Activated CD4-positive, alpha-beta T cell treated with anti-CD3 and anti-CD28 coated beads, Interleukin-2, amount 10 ng/mL, durations not matched to agents 24 days and 14 days (primary cell): ENCODE results near the gene KRTAP10-11. TPM values are rescaled to one million over a fixed set of nuclear protein-coding genes. Genes with fewer than 3 reads are reported as not detected.
"Not testable (repeated sequence)": the region's sequence is repeated elsewhere in the genome, so short reads cannot be mapped to it uniquely, and the experiment has no call there.

Experiments used
- DNase-seq: peaks from one replicate; pipeline ENCODE4 v3.0.0; 2022
- H3K27ac Mint-ChIP-seq: one replicate; pipeline ENCODE4 v1.8.0; 2022; ENCODE audit warnings: mild to moderate bottlenecking, mixed read lengths
- H3K27me3 Mint-ChIP-seq: one replicate; pipeline ENCODE4 v1.8.0; 2022; ENCODE audit warnings: mixed read lengths
- H3K36me3 Mint-ChIP-seq: one replicate; pipeline ENCODE4 v1.8.0; 2022; ENCODE audit warnings: low read depth, mild to moderate bottlenecking, mixed read lengths
- H3K4me1 Mint-ChIP-seq: one replicate; pipeline ENCODE4 v1.8.0; 2021; ENCODE audit warnings: mixed read lengths
- H3K4me3 Mint-ChIP-seq: one replicate; pipeline ENCODE4 v1.8.0; 2022; ENCODE audit warnings: mild to moderate bottlenecking, moderate library complexity, mixed read lengths
- H3K9me3 Mint-ChIP-seq: one replicate; pipeline ENCODE4 v1.8.0; 2021; ENCODE audit warnings: mixed read lengths
- intact Hi-C: fragments of 100-400 bp; cut with micrococcal nuclease; formaldehyde crosslinking; loops from one replicate; pipeline ENCODE4 v1.15.1; 2023
- total RNA-seq: library from RNA; stranded (reverse); gene quantifications from 2 replicates; pipeline ENCODE4 v1.2.3, GENCODE V29; 2022

KRTAP10-11 gene
- total RNA-seq, 1 donor from 2014 or later, result not detected

DNA sequence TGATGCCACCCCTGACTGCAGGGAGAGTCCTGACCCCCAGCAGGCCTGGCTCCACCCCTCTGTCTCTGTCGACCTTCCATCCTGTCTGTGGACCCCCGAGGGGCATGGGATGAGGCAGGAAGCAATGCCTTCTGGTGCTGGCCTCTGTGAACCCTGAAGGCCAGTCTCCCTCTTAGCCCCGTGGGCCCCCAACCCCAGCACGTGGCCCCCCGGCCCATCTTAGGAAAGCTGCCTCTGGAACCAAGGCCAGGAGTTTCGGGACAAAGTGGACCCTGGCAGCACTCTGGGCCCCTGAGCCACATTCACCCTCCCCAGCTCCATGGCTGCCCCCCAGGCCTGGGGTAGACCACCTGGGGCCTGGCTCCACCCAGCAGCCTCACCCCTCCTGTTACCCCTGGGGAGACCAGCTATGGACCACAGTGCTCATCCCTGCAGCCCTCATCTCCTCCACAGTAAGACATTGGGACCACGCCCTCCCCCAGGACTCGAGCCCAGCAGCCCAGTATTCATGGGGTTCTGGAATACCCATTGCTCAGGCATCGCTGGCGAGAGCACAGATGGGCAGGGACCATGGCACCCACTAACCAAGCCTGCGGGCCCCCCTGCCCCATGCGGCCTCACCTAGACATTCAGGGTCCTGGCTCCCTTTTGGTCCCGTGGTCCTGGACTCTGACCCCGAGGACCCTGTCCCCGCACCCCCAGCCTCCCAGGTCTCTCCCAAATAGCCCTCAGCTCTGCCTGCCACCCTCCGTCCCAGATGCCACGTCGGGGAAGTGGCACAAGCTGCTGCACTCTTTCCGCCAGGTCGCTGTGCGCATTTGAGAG, 7.5 kb upstream of the KRTAP10-11 start:
- H3K4me3 Mint-ChIP-seq, H3K4me1 Mint-ChIP-seq, H3K36me3 Mint-ChIP-seq, H3K27ac Mint-ChIP-seq, intact Hi-C loops, DNase-seq: not testable (repeated sequence)
- peaks cover 10% of the 10 kb centered on the region for H3K27me3 Mint-ChIP-seq
- H3K9me3 Mint-ChIP-seq, result peaks cover 34% of the 10 kb centered on the region

DNA sequence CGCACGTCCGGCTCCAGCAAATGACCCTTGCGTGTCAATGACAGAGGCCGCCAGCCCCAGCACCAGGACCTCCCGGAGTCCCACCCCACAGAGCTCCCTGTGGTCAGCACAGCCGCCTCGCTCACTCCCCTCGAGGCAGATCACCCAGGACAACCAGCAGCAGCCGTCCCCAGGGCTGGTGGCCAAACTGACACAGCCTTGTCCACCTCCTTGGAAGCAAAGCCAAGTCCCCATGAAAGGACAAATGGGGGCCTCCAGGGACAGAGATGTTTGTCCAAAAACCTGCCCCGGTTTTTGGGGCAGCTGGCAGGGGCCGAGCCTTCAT, 6.9 kb upstream of the KRTAP10-11 start:
- no peak overlapping the region for H3K27ac Mint-ChIP-seq
- peaks cover 9% of the 10 kb centered on the region for H3K27me3 Mint-ChIP-seq
- no peak overlapping the region for H3K4me3 Mint-ChIP-seq
- no peaks in the 10 kb centered on the region for H3K4me1 Mint-ChIP-seq
- H3K36me3 Mint-ChIP-seq, result peaks cover 2% of the 10 kb centered on the region
- intact Hi-C loops, result no loop called here
- peaks cover 28% of the 10 kb centered on the region for H3K9me3 Mint-ChIP-seq
- peak; percentile 48 for DNase-seq

DNA sequence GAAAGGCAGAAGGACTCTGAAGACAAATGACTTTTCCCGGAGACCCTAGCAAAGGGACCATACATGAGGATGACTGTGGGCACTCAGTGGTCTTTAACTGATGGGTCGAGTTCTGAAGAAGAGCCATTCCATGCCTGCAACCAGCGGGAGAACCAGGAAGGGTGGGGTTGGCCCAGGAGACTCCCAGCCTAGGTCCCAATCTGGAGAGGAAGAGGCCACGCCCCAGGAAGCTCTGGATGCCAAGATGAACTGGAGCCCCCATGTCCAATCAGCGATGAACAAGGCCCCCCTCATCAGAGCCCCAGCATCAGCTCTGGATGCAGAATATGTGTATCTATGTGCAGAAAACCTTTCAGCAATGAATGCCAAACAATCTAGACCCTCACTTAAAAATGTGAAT, 5.5 kb upstream of the KRTAP10-11 start:
- H3K9me3 Mint-ChIP-seq, result peaks cover 31% of the 10 kb centered on the region
- intact Hi-C loops, result no loop called here
- peaks cover 5% of the 10 kb centered on the region for H3K27me3 Mint-ChIP-seq
- H3K4me1 Mint-ChIP-seq, result no peaks in the 10 kb centered on the region
- DNase-seq, result no peak
- peaks cover 7% of the 10 kb centered on the region for H3K36me3 Mint-ChIP-seq
- no peak overlapping the region for H3K4me3 Mint-ChIP-seq
- H3K27ac Mint-ChIP-seq, result no peak overlapping the region

DNA sequence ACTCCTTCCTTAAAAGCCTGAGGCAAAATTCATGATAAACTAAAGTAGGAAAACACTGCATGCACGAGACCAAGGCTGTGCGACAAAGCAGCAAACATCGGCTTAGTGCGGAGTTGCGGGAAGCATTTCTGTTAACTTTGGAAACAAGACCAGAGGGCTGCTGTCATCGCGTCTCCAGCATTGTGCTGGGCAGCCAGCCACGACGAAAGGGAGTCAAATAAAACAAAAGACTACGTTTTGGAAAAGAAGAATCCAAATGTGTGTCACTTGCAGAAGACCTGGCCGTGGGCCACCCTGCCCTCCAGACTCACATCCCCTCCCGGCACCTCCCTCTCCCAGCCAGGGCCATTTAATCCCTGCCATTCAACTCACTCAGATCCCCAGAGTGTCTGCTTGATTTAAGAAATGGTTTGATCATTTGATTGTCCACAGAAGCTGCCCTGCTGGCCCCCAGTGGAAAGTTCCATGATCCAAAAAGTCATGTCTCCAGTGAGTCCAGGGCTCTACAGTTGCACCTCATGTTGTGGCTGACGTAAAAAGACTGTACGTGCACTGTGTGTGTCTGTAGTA, 2.4 kb upstream of the KRTAP10-11 start:
- H3K27me3 Mint-ChIP-seq, result peaks cover 6% of the 10 kb centered on the region
- peaks cover 2% of the 10 kb centered on the region for H3K4me1 Mint-ChIP-seq
- peaks cover 31% of the 10 kb centered on the region for H3K9me3 Mint-ChIP-seq
- peaks cover 7% of the 10 kb centered on the region for H3K36me3 Mint-ChIP-seq
- H3K27ac Mint-ChIP-seq, result no peak overlapping the region
- intact Hi-C loops, result no loop called here
- H3K4me3 Mint-ChIP-seq, result no peak overlapping the region
- DNase-seq, result peak; percentile 44

GRCh38 chr21:44644878-44645277, 1.3 kb upstream of the KRTAP10-11 start:
- intact Hi-C loops, result no loop called here
- peaks cover 2% of the 10 kb centered on the region for H3K4me1 Mint-ChIP-seq

DNA sequence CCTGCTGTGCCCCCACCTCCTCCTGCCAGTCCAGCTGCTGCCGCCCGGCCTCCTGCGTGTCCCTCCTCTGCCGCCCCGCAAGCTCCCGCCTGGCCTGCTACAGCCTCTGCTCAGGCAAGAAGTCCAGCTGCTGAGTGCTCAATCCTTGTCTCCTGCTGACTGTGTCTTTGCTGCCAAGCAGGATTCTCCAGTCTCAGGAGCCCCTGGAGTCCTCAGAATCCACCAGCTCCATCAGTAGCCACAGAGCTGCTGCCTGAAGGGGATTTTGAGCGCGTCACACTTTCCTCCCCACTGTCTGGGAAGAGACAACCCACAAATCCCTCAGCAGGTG, 973 bp downstream of the KRTAP10-11 start:
- Mint-ChIP-seq H3K4me3 (no peak overlapping the region), H3K36me3 (peaks cover 7% of the 10 kb centered on the region), H3K9me3 (peaks cover 19% of the 10 kb centered on the region), H3K27me3 (peaks cover 2% of the 10 kb centered on the region), H3K4me1 (peaks cover 2% of the 10 kb centered on the region), H3K27ac (no peak overlapping the region)
- no peak for DNase-seq
- intact Hi-C loops, result no loop called here

More at GRCh38 chr21:44644878-44645277, 1.3 kb upstream of the KRTAP10-11 start:
- peaks cover 7% of the 10 kb centered on the region for H3K36me3 Mint-ChIP-seq
- peaks cover 29% of the 10 kb centered on the region for H3K9me3 Mint-ChIP-seq
- peaks cover 6% of the 10 kb centered on the region for H3K27me3 Mint-ChIP-seq
- DNase-seq, result no peak
- H3K4me3 Mint-ChIP-seq, result no peak overlapping the region
- no peak overlapping the region for H3K27ac Mint-ChIP-seq

- Mint-ChIP-seq H3K36me3 (peaks cover 7% of the 10 kb centered on the region), H3K4me3 (no peak overlapping the region), H3K9me3 (peaks cover 8% of the 10 kb centered on the region), H3K4me1 (peaks cover 3% of the 10 kb centered on the region), H3K27ac (no peak overlapping the region), H3K27me3 (peaks cover 2% of the 10 kb centered on the region)
- DNase-seq, result no peak
- intact Hi-C loops, result no loop called here
These were observed 2.5 kb downstream of the KRTAP10-11 start for GRCh38 chr21:44648557-44649311.

DNA sequence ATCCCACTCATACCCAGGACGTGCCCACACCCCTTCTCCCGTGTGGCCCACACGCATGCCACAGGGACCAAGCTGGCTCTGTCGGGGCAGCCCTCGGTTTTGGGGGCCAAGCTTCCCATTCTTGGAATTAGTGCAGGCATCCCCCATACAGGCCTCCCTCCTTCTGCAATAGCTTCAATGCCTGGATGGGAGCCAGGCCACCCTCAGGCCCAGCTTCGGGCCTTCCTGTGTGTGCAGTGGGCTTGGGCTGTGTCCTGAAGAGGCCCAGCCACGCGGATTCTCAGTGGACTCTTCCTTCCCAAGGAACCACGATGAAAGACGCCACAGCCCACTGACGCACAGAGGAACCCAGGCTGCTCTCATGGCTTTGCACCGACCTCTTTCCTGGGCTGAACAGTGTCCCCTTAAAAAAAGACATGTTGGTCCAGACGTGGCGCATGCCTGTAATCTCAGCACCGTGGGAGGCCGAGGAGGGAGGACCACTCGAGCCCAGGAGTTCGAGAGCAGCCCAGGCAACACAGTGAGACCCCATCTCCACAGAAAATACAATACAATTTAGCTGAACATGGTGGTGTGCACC, 3.4 kb downstream of the KRTAP10-11 start:
- no peak overlapping the region for H3K4me3 Mint-ChIP-seq
- H3K9me3 Mint-ChIP-seq, result peaks cover 5% of the 10 kb centered on the region
- peaks cover 2% of the 10 kb centered on the region for H3K27me3 Mint-ChIP-seq
- intact Hi-C loops, result loop anchor here (10.0 kb wide), 1 partner anchor 275 kb away; the partner anchor contains the start of gene ITGB2
- no peak overlapping the region for H3K27ac Mint-ChIP-seq
- peaks cover 8% of the 10 kb centered on the region for H3K4me1 Mint-ChIP-seq
- peaks cover 11% of the 10 kb centered on the region for H3K36me3 Mint-ChIP-seq
- no peak for DNase-seq

DNA sequence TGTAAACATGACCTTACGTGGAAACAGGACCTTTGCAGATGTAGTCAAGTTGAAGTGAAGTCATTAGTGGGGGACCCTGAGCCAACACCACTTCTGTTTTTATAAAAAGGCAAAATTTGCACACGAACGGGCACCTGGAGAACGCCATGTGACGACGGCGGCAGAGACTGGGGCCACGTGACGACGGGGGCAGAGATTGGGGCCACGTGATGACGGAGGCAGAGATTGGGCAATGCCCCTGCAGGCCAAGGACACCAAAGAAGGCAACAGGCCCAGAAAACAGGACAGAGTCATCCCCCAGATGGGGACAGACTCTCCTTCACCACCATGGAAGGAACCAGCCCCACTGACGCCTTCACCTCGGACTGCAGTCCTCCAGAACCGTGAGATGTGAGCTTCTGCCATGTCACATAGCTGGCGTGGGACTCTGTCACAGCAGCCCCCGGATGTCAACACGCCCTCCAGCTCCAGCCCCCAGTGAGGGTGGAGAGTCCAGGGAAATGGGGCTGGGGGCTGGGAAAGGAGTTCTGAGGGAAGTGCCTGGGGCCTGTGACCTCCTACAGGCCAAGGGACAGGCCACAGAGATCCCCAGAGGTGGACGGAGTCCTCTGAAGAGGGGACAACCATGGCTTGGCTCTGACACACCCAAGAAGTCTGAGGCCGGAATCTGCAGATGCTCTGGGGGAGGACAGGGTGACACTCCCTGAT, 4.2 kb downstream of the KRTAP10-11 start:
- DNase-seq, result no peak
- peaks cover 10% of the 10 kb centered on the region for H3K4me1 Mint-ChIP-seq
- no peaks in the 10 kb centered on the region for H3K9me3 Mint-ChIP-seq
- intact Hi-C loops, result loop anchor here (10.0 kb wide), 1 partner anchor 274 kb away; the partner anchor contains the start of gene ITGB2
- H3K27me3 Mint-ChIP-seq, result peaks cover 2% of the 10 kb centered on the region
- H3K36me3 Mint-ChIP-seq, result peaks cover 10% of the 10 kb centered on the region
- H3K4me3 Mint-ChIP-seq, result no peak overlapping the region
- H3K27ac Mint-ChIP-seq, result no peak overlapping the region

- Mint-ChIP-seq H3K27ac (no peak overlapping the region), H3K4me1 (peaks cover 12% of the 10 kb centered on the region), H3K9me3 (peaks cover under 1% of the 10 kb centered on the region), H3K4me3 (no peak overlapping the region), H3K36me3 (peaks cover 15% of the 10 kb centered on the region), H3K27me3 (peaks cover 2% of the 10 kb centered on the region)
- intact Hi-C loops, result loop anchor here (10.0 kb wide), 1 partner anchor 274 kb away; the partner anchor contains the start of gene ITGB2
- DNase-seq, result no peak
These were observed 4.9 kb downstream of the KRTAP10-11 start for GRCh38 chr21:44650973-44651675.

DNA sequence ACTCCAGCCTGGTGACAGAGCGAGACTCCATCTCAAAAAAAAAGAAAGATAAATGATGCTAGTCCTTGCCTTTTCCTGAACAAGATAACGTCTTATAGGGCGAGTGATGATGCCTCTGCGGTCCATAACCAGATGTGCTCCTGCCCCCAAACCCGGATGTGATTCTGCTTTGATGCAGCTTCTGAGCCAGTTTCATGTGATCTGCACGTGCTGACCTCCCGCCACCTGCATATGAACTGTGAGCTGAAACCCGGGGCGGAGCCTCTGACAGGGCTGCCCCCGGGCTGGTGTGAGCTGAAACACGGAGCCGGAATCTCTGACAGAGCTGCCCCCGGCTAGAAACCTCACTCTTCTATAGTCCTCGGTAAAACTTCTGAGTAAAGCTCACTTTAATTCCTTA, 6.9 kb downstream of the KRTAP10-11 start:
- Mint-ChIP-seq H3K4me3 (no peak overlapping the region), H3K9me3 (peaks cover 18% of the 10 kb centered on the region), H3K27ac (no peak overlapping the region), H3K27me3 (no peaks in the 10 kb centered on the region), H3K4me1 (peaks cover 29% of the 10 kb centered on the region), H3K36me3 (peaks cover 35% of the 10 kb centered on the region)
- no peak for DNase-seq
- intact Hi-C loops, result loop anchor here (10.0 kb wide), 1 partner anchor 272 kb away; the partner anchor contains the start of gene ITGB2

DNA sequence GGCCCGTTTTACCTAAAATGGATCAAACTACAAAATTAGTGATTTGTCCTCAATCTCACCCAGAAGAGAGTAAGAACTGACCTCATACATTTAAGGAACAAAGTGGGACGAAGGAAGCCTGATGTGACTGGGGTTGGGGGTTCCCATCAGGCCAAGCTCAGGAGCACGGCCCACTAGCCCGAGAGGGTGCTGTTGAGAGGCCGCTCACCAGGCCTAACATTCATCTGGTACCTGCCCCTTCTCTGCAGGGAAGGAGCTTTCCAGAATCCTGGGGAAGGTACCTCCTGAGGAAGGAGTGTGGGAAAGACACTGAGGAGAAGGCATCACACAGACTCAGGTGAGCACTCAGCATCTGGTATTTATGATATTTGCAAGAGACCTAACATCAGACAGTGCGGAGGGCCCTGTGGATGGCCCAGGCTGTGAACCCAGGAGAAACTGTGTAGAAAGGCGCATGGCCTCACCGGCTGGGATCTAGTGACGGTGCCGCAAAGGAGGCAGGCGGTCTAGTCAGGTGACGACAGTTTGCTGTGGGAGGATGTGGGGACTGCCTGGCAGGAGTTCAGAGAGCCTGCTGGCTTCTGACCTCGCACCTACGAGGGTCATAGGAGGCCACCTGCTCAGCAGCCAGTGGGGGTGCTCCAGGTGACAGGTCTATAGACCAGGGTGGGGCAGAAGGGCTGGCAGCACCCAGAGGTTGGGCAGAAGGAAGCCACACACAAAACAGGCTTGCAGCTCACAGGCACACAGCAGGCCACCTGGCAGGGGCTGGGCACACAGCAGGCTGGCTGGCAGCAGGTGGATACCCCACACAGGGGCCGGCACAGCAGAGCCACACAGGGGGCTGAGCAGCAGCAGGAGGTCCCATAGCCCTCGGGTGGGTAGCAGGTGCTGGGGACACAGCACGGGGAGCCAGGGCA, 7.7 kb downstream of the KRTAP10-11 start:
- Mint-ChIP-seq H3K27me3 (no peaks in the 10 kb centered on the region), H3K9me3 (peaks cover 26% of the 10 kb centered on the region), H3K36me3 (peaks cover 39% of the 10 kb centered on the region), H3K27ac (peak overlapping the region; percentile 47), H3K4me3 (peak overlapping the region; percentile 21), H3K4me1 (peaks cover 37% of the 10 kb centered on the region)
- DNase-seq, result peak; percentile 69
- intact Hi-C loops, result loop anchor here (10.0 kb wide), 1 partner anchor 271 kb away; the partner anchor contains the start of gene ITGB2
